C1 segment of cervical spinal cord (tissue), 14 donors: ENCODE measurements around the gene TEKTIP1.

ENCODE experiments used
- DNase-seq, 14 donors: peaks; one replicate each; lab custom pipeline; 2025; lab: John Stamatoyannopoulos, UW

The TEKTIP1 gene

DNA sequence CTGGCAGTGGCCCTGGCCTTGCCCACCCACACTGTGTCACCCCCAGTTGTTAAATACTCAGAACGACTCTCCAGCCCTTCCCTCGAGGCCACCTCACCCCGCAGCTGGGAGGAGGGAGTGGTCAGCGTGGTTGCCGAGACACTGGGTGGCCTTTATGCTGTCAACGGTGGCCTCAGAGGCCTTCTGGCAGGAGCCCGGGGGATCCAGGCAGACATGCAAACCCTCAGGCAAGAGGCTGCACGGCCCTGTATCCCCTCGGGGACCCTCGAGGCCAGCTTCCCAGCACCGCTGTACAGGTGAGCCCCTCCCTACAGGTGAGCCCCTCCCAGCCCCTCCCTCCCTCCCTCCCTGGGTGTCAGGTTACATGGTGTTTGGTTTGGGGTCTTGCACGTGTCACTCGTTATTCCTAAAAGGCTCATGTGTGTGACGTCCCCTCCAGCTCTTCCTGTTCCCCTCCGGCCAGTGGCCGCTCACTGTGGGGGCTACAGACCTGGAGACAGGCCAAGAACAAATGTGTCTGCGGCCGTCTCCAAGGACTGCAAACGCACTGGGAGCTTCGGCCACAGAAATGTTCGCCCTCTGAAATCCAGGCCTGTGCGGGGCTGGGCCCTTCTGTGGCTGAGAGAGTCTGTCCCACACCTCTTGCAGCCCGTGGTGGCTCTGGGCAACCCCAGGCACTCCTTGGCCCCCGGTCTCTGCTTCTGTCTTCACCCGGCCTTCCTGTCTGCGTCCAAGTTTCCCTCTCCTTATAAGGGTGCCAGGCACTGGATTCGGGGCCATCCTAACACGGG lies at the start of gene TEKTIP1:
Gene TEKTIP1, plus strand, starts transcription at position 210 of the 791 bp plus-strand sequence. Its CDS starts 4 bp downstream, at position 214.
- DNase-seq: peak in 3 of 14 donors; percentile 4 to 50 (median 21)

GRCh38 chr19:3491396-3492119 lies 47.4 kb upstream of the TEKTIP1 start:
- DNase-seq: peak in 1 of 14 donors; percentile 28

DNA sequence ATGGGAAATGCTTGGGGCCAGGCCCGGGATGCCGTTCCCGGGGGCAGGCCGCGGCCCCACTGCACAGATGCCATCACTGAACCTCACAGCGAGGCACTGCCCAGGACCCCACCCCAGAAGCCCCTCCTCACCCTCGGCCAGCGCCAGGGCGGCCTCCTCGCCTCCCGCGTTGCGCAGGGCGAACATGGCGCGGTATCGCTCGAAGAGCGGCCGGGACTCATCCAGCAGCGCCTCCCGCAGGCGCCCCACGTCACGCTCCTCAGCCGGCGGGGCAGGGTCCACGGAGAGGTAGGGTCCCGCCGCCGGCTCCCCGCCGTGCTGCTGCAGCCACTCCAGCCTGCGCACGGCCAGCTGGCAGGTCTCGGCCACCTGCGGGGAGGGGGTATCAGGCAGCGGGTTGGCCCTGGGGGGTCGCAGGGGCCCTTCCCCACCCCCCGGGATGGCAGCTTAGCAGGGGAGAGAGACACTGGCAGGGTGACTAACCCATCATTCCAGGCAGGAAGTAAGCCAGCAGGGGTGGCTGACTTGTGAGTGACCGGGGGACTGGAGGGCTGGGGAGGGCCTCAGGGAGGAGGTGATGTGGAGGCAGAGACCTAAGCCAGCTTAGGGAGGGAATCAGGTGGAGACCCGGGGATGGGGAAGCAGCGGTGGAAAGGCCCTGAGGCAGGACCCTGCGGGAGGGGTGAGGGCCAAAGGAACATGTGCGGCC lies 46.7 kb upstream of the TEKTIP1 start:
- DNase-seq: no peak

DNA sequence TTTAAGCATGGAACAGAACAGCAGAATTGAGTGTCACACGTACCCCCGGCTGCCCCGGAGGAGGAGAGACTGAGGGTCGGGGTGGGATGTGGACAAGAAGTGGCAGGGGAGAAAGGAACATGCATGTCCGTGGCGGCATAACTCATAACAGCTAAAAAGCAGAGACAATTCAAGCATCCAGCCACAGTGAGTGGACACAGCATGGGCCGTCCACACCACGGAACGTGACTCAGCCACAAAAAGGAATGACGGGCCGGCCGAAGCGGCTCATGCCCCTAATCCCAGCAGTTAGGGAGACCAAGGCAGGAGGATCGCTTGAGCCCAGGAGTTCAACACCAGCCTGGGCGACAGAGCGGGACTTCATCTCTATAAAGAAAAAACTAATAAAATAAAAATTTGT lies 46.1 kb upstream of the TEKTIP1 start:
- DNase-seq: no peak

GRCh38 chr19:3493651-3494050 lies 45.3 kb upstream of the TEKTIP1 start:
- DNase-seq: no peak

GRCh38 chr19:3494051-3494450 lies 44.9 kb upstream of the TEKTIP1 start:
- peak in 13 of 14 donors; percentile 24 to 95 (median 86) for DNase-seq

DNA sequence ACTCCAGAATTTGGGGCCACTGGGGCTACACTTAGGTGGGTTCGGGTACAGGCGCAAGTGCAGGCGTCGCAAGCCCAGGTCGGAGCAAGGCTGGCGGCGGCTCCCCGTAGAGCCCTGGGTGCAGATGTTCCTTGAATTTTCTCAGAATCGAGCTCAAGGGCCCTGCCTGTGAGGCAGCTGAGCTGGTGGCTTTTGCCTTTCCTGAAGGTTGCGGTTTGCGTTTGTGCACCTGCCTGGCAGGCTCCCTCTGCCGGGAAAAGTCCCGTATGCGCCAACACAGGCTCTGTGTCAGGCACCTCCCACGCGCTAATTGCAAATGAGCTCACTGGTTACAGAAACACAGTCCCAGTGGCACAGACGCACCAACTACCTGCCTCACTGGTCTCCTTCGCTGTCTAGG lies 44.4 kb upstream of the TEKTIP1 start:
- DNase-seq: no peak

GRCh38 chr19:3496392-3497273 lies 42.3 kb upstream of the TEKTIP1 start:
- DNase-seq: no peak

- no peak for DNase-seq
Measured at GRCh38 chr19:3497757-3498520, 41.0 kb upstream of the TEKTIP1 start.

DNA sequence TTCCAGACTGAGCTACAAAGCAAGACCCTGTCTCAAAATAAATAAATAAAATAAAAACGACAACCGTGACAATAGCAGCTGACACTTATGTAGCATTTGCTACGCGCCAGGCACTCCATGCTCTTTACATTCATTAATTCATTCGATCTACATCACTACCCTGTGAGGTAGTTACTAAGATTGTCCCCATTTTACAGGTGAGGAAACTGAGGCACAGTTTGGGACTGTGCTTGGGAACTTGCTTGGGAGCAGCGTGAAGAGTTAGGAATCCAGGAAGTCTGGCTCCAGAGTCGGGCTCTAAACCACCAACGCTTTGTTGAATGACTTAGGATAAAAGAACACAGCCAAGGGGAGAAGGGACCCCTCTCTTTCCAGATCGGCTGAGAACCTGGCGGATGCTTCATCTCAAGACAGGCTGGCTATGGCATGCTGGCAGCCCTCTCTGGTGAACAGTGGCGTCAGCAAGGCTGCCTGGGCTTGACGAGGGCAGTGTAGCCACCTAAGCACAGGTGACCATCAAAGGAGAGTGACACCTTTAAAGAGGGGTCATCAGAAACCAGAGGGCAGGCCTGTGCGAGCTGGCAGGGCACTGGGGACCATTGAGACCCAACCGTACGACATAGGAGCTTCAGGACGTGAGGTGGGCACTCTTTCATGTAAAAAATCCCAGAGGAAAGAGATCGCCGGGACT lies 39.1 kb upstream of the TEKTIP1 start:
- DNase-seq: no peak

- peak; percentile 40 to 99 (median 93) for DNase-seq
Measured at GRCh38 chr19:3500429-3501101, 38.4 kb upstream of the TEKTIP1 start, which contains the start of gene DOHH. Gene DOHH (minus strand): TSS chr19:3500674. CDS start chr19:3496814, 3,860 bp downstream.

GRCh38 chr19:3501780-3502179 lies 37.2 kb upstream of the TEKTIP1 start:
- no peak for DNase-seq

GRCh38 chr19:3503036-3503572 lies 35.9 kb upstream of the TEKTIP1 start:
- DNase-seq: no peak

DNA sequence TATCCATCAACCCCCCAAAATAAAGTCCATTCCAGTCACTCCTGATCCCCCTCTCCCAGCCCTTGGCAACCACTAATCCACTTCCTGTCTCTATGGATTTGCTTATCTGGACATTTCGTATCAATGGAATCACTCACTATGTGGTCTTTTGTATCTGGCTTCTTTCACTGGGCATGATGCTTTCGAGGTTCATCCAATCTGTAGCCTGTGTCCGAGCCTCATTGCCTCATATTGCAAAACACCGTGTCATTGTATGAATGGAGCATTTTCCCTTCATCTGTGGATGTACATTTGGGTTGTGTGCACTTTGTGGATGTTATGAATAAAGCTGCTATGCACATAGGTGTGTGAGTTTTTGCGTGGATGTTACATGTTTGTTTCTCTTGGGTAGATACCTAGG lies 34.2 kb upstream of the TEKTIP1 start:
- DNase-seq: no peak

- DNase-seq: peak; percentile 70 to 100 (median 97)
Measured at GRCh38 chr19:3505598-3506383, 33.2 kb upstream of the TEKTIP1 start, which contains the start of gene FZR1. Gene FZR1 (plus strand): TSS chr19:3506311. CDS start chr19:3522990, 16,679 bp downstream.

DNA sequence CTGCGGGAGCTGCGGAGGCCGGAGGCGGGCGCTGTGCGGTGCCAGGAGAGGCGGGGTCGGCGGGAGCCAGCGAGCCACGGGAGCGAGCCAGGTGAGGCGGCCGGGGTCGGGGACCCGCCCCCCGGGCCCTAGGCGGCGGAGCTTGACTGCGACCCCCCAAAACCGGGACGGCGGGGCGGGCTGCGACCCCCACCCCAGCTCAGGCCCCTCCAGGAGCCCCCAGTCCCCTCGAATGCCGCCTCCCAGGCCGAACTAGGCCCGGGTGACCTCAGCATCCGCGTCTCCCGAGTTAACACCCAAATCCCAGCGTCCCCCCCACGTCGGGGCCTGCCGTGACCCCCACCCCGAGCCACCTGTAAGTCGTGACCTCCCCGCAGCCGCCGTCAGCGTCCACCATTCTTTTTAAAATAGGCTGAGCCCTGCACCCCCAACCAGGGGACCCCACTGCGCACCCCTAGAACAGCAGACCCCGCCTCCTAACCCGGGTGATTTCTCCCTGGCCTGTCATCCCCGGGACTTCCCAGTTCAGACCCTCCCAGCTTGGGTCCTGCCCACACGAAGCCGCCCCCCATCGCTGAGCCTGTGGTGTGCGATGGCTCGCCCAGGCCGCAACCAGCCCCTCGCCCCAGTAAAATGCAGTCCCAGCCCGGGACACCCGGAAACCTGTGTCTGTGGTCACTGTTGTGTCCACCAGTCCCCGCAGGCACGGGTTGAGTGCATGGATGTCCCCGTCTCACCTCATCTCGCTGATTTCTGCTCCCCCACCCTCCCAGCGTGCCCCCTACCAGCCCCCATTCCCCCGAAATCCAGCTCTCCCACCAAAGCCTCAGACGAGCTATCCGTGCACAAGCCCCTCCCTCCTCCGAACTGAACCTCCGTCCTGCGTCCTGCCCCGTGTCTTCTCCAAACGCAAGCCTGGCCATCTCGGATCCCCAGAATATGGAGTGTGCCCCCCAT lies 32.3 kb upstream of the TEKTIP1 start:
- DNase-seq: peak in 4 of 14 donors; percentile 6 to 57 (median 32)
